HepG2 (cell line): Measurements from ENCODE around the gene NXPE3.

Source experiments
- SATB2 ChIP-seq: sonication (generic); formaldehyde crosslinking; IDR thresholded peaks from 2 replicates; pipeline ENCODE4 v1.5.0; 2020; ENCODE audit warnings: missing genetic modification reagents
- SRF ChIP-seq: IDR thresholded peaks from 2 replicates; pipeline ENCODE4 v1.6.1; 2011; ENCODE audit warnings: mild to moderate bottlenecking, low read depth, low read length, moderate library complexity
- ZNF101 ChIP-seq: sonication (generic); formaldehyde crosslinking; IDR thresholded peaks from 2 replicates; pipeline ENCODE4 v1.4.0; 2020; ENCODE audit warnings: mild to moderate bottlenecking, low read depth, missing genetic modification reagents, borderline replicate concordance
- ZNF776 ChIP-seq: sonication (generic); formaldehyde crosslinking; IDR thresholded peaks from 2 replicates; pipeline ENCODE4 v1.4.0; 2020; ENCODE audit warnings: mild to moderate bottlenecking, missing genetic modification reagents
- TF ChIP-seq, protein P1 (sequence below): sonication (generic); formaldehyde crosslinking; IDR thresholded peaks from 2 replicates; pipeline ENCODE4 v1.4.0; 2020; ENCODE audit warnings: missing genetic modification reagents, borderline replicate concordance

DNA sequence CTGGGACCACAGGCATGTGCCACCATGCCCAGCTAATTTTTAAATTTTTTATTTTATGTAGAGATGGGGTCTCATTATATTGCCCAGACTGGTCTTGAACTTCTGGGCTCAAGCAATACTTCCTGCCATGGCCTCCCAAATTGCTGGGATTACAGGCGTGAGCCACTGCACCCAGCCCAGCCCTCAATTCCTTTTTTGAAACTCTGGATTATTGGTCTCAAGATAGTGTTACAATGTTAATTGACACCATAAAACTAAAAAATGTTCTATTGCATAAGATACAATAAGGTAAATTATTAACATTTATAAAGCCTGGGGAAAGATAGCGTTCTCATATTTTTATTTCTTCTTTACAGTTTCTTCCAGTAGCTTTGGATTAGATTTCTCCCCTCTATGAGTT lies 66.4 kb downstream of the NXPE3 start:
- TF ChIP-seq ZNF101 (CRISPR knock-in tag): no peak
- TF ChIP-seq ZNF776 (CRISPR knock-in tag): no peak
- TF ChIP-seq SRF: no peak
- TF ChIP-seq SATB2 (CRISPR knock-in tag): no peak
- TF ChIP-seq, protein P1, sequence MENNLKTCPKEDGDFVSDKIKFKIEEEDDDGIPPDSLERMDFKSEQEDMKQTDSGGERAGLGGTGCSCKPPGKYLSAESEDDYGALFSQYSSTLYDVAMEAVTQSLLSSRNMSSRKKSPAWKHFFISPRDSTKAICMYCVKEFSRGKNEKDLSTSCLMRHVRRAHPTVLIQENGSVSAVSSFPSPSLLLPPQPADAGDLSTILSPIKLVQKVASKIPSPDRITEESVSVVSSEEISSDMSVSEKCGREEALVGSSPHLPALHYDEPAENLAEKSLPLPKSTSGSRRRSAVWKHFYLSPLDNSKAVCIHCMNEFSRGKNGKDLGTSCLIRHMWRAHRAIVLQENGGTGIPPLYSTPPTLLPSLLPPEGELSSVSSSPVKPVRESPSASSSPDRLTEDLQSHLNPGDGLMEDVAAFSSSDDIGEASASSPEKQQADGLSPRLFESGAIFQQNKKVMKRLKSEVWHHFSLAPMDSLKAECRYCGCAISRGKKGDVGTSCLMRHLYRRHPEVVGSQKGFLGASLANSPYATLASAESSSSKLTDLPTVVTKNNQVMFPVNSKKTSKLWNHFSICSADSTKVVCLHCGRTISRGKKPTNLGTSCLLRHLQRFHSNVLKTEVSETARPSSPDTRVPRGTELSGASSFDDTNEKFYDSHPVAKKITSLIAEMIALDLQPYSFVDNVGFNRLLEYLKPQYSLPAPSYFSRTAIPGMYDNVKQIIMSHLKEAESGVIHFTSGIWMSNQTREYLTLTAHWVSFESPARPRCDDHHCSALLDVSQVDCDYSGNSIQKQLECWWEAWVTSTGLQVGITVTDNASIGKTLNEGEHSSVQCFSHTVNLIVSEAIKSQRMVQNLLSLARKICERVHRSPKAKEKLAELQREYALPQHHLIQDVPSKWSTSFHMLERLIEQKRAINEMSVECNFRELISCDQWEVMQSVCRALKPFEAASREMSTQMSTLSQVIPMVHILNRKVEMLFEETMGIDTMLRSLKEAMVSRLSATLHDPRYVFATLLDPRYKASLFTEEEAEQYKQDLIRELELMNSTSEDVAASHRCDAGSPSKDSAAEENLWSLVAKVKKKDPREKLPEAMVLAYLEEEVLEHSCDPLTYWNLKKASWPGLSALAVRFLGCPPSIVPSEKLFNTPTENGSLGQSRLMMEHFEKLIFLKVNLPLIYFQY (CRISPR knock-in tag): no peak
